HepG2 (cell line): ENCODE results near the gene ZNF382. TPM values are rescaled to one million over a fixed set of nuclear protein-coding genes. Genes with fewer than 3 reads are reported as not detected.

Experiments
- SP2 ChIP-seq: sonication (generic); formaldehyde crosslinking; IDR thresholded peaks from 2 replicates; pipeline ENCODE4 v1.5.1; 2020; ENCODE audit warnings: mild to moderate bottlenecking, missing genetic modification reagents
- THAP7 ChIP-seq: sonication (generic); formaldehyde crosslinking; IDR thresholded peaks from 2 replicates; pipeline ENCODE4 v1.8.1; 2023; ENCODE audit warnings: mild to moderate bottlenecking, missing genetic modification reagents
- ZNF24 ChIP-seq: fragments of 450-650 bp; IDR thresholded peaks from 2 replicates; pipeline ENCODE4 v1.6.1; 2017; ENCODE audit warnings: antibody characterized with exemption, mild to moderate bottlenecking
- ZNF251 ChIP-seq: sonication (generic); formaldehyde crosslinking; IDR thresholded peaks from 2 replicates; pipeline ENCODE4 v1.9.0; 2021; ENCODE audit warnings: mild to moderate bottlenecking, missing genetic modification reagents
- ZNF274 ChIP-seq: sonication (generic); formaldehyde crosslinking; IDR thresholded peaks from 2 replicates; pipeline ENCODE4 v1.5.1; 2020; ENCODE audit warnings: mild to moderate bottlenecking, missing genetic modification reagents
- ZNF318 ChIP-seq: sonication (generic); formaldehyde crosslinking; IDR thresholded peaks from 2 replicates; pipeline ENCODE4 v1.4.0; 2020; ENCODE audit warnings: mild to moderate bottlenecking, missing genetic modification reagents
- ZNF512B ChIP-seq: sonication (generic); formaldehyde crosslinking; IDR thresholded peaks from 2 replicates; pipeline ENCODE4 v1.5.1; 2020; ENCODE audit warnings: missing genetic modification reagents, mild to moderate bottlenecking, borderline replicate concordance
- ZNF83 ChIP-seq: sonication (generic); formaldehyde crosslinking; IDR thresholded peaks from 2 replicates; pipeline ENCODE4 v1.4.0; 2020; ENCODE audit warnings: missing genetic modification reagents, mild to moderate bottlenecking, borderline replicate concordance
- ZSCAN22 ChIP-seq: sonication (generic); formaldehyde crosslinking; IDR thresholded peaks from 2 replicates; pipeline ENCODE4 v1.4.0; 2020; ENCODE audit warnings: mild to moderate bottlenecking, missing genetic modification reagents
- polyA plus RNA-seq, 8 experiments: library from polyadenylated mRNA; depleted of rRNA in 3 of 8; stranded (reverse) in 7 of 8; unstranded in 1 of 8; fragments of >200 nt; fragmentation: Illumina TruSeq in 4 of 8; extraction: Trizol in 4 of 8; gene quantifications; 2 replicates each; pipeline versions ENCODE4 v1.2.1 to v1.2.3, GENCODE V29; 2011 to 2016; ENCODE audit warnings: low read depth in 4 of 8, missing spikeins in 1 of 8, mixed read lengths in 1 of 8; ENCODE audit not compliant: insufficient read depth in 1 of 8
- total RNA-seq, 5 experiments: library from RNA; depleted of rRNA; stranded (reverse); fragments of >200 nt; fragmentation: Illumina TruSeq; extraction: Trizol; gene quantifications; 2 replicates each; pipeline ENCODE4 v1.2.3, GENCODE V29; 2016; ENCODE audit warnings: low read depth in 1 of 5
- TF ChIP-seq, protein P1 (sequence below): sonication (generic); formaldehyde crosslinking; IDR thresholded peaks from 2 replicates; pipeline ENCODE4 v1.4.0; 2020; ENCODE audit warnings: mild to moderate bottlenecking, missing genetic modification reagents
- TF ChIP-seq, protein P2 (sequence below): sonication (generic); formaldehyde crosslinking; IDR thresholded peaks from 2 replicates; pipeline ENCODE4 v1.5.1; 2020; ENCODE audit warnings: missing genetic modification reagents, mild to moderate bottlenecking, borderline replicate concordance

The ZNF382 gene
- total and polyA plus RNA-seq, 2 of the 13 experiments (the other 11 are each of a cell fraction or from before 2014, with no cell fraction given), result 2.3 to 6.8 TPM

DNA sequence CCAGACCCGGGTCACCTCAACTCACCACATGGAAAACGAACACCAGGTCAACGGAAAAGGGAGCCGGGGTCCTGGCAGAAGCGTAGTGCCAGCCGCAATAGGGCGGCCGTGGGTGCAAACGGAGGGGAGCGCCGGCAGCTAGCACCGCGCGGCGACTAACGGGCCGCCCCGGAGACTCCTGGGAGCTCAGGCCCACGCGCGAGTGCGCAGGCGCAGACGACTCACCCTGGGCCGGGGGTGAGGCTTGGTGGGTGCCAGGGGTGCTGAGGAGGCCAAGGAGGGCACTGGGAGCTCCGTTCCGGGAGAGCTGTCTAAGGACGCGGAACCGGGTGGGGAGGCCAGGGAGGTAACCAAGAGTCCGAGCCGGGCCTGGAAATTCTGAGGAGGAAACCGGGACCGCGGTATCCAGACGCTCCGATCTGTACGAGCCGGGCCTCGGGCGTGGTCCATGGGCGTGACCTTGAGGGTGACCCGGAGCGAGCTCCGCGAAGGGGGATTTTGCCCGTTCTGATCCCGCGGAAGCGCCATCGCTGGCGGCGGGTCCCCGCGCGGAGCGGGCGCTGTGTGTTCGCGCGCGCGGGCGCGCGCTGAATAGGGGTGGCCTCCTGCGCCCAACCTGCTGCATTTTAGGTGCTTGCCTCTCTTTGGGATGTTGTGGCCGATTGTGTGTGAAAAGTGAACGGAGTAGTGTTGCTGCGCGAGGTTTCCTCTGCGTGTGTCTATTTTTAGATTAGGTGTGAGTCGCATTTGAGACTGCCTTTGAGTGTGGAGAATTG, at the start of gene ZNF382 (continued):
- TF ChIP-seq ZNF318 (CRISPR knock-in tag), result no peak
- TF ChIP-seq ZNF512B (CRISPR knock-in tag), result no peak
- peak; percentile 73; the same call in 1 of the 2 replicates for TF ChIP-seq ZNF274
- TF ChIP-seq SP2, result no peak
- no peak for TF ChIP-seq ZNF24
- no peak for TF ChIP-seq ZNF251 (CRISPR knock-in tag)
- TF ChIP-seq, protein P1, sequence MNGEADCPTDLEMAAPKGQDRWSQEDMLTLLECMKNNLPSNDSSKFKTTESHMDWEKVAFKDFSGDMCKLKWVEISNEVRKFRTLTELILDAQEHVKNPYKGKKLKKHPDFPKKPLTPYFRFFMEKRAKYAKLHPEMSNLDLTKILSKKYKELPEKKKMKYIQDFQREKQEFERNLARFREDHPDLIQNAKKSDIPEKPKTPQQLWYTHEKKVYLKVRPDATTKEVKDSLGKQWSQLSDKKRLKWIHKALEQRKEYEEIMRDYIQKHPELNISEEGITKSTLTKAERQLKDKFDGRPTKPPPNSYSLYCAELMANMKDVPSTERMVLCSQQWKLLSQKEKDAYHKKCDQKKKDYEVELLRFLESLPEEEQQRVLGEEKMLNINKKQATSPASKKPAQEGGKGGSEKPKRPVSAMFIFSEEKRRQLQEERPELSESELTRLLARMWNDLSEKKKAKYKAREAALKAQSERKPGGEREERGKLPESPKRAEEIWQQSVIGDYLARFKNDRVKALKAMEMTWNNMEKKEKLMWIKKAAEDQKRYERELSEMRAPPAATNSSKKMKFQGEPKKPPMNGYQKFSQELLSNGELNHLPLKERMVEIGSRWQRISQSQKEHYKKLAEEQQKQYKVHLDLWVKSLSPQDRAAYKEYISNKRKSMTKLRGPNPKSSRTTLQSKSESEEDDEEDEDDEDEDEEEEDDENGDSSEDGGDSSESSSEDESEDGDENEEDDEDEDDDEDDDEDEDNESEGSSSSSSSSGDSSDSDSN, result peak; percentile 61; the same call in 1 of the 2 replicates
- 0 out of 2 replicates have a peak, but pooled peaks have one; percentile 62 for TF ChIP-seq THAP7 (CRISPR knock-in tag)
- TF ChIP-seq, protein P2, sequence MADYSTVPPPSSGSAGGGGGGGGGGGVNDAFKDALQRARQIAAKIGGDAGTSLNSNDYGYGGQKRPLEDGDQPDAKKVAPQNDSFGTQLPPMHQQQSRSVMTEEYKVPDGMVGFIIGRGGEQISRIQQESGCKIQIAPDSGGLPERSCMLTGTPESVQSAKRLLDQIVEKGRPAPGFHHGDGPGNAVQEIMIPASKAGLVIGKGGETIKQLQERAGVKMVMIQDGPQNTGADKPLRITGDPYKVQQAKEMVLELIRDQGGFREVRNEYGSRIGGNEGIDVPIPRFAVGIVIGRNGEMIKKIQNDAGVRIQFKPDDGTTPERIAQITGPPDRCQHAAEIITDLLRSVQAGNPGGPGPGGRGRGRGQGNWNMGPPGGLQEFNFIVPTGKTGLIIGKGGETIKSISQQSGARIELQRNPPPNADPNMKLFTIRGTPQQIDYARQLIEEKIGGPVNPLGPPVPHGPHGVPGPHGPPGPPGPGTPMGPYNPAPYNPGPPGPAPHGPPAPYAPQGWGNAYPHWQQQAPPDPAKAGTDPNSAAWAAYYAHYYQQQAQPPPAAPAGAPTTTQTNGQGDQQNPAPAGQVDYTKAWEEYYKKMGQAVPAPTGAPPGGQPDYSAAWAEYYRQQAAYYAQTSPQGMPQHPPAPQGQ (CRISPR knock-in tag), result no peak
- no peak for TF ChIP-seq ZSCAN22 (CRISPR knock-in tag)
- no peak for TF ChIP-seq ZNF83 (CRISPR knock-in tag)
